ENCODE measurements around the gene VRK1.

VRK1 gene

GRCh38 chr14:96926001-96926400 lies 128.8 kb downstream of the VRK1 start:
- DNase-seq, result no peak

GRCh38 chr14:96928779-96929380 lies 131.7 kb downstream of the VRK1 start:
- no peak for DNase-seq

- no peak for DNase-seq
Measured at GRCh38 chr14:96929950-96930349, 132.8 kb downstream of the VRK1 start.

GRCh38 chr14:96930526-96930925 lies 133.3 kb downstream of the VRK1 start:
- no peak for DNase-seq
